HG02885 (cell line): Measurements from ENCODE around the gene PDE2A.
"Not testable (repeated sequence)": the region's sequence is repeated elsewhere in the genome, so short reads cannot be mapped to it uniquely, and the experiment has no call there.

Experiments
- ATAC-seq: cut with Tn5 transposase; IDR thresholded peaks from one replicate; pipeline ENCODE4 v1.9.1; 2021; ENCODE audit warnings: mild to moderate bottlenecking; ENCODE audit not compliant: unreplicated experiment, poor library complexity

Gene PDE2A

DNA sequence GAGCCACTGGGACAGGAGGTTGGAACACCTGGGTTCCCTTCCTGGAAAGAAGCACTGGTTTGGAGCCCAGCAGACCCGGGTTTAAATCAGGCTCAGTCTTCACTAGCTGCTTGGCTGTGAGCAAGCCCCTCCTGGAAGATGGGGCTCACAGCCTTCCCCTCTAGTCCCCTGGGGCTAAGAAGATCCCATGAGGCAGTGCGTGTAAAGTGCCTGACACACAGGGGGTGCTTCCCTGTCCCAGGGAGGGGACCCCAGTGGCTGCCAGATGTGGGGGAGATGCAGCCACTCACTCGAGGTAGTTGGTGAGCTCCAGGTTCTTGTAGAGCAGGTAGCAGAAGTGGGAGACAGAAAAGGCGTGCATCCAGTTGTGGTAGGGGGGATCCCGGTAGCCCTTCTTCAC, 93.2 kb downstream of the PDE2A start:
- ATAC-seq = no peak

DNA sequence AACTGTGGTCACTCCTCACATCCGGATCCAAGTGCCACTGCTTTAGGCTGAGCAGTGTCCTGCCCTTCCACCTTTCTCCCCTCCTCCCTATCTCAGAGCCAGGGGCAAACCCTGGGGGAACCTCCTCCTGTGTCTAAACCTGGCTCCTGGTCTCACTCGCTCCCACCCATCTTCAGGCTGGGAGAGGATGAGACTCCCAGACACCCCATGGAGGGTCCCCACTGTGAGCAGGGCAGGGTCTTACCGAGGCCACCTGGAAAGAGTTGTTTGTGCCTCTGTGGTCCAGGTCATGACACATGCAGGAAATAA, 93.6 kb downstream of the PDE2A start:
- no peak for ATAC-seq

DNA sequence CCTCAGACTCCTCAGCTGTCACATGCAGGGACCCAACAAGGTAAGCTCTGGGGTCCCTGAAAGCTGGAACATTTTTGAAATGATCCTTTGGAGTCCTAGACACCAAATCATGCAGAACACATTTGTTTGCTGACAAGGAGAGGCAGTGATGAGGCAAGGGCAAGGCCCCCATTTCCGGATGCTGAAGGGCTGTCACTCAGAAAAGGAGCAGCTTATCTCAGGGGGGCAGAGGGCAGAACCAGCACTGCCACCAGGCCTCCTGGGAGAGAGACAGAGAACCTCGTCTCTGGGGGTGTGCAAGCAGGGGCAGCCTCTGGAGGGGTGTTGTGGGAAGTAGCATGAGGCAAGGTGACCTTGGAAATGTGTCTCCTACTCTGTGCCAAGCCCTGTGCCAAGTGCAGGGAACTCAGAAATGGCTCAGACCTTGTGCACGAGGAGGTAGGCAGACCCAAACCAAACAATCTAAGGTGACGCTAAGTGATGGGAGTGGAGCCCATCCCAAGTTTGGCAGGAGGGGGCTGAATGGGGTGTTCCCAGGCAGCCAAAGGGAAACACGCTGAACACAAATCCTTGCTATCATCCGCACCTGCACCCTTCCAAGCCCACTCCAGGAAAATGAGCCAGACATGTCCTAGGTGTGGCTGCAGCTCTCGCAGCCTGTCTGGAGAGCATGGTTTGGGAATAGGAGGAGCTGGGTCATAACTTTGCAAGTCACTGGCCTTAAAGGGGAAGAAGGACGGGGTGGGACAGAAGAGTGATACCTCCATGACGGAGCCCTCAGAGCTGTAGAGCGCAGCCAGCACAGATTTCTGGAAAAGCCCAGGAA, 94.2 kb downstream of the PDE2A start:
- no peak for ATAC-seq

GRCh38 chr11:72578991-72579815, 95.0 kb downstream of the PDE2A start:
- ATAC-seq = no peak

GRCh38 chr11:72578566-72578965, 95.7 kb downstream of the PDE2A start:
- ATAC-seq = no peak

DNA sequence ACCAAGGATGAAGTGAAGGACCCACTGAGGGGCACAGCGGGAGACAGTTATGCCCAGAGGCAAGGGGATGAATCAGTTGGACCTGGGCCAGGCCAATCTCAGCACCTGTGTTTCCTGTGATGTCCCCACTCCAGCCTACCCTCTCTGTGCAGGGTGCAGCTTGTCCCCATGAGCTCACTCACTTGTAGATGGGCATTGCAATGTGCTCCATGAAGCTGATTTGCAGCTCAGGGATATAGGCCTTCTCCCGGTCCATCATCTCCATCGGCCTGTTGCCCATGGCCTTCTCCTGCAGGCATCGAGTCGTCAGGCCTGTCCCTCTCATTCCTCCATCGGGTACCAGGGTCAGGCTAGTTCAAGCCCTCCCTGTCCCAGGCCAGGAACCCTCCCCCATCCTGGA, 96.2 kb downstream of the PDE2A start:
- ATAC-seq = no peak

DNA sequence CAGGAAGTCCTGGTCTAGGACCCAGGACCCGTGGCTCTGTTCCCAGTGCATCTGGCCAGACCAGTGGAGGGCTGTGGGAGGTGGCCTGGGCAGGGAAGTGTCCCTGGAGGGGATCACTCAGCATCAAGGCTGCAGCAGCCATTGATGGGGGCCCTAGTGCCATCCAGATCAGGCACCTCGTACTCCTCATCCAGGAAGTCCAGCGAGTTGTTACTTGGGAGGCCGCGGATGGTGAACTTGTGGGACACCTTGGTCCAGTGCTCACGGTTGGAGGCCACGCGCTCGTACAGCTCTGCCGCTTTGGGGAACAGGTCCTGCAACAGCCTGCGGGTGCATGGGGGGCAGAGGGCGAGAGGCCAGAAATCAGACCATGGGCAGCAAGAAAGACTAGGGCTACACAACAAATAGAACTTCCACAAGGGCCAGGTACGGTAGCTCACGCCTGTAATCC, 96.9 kb downstream of the PDE2A start:
- ATAC-seq = no peak

DNA sequence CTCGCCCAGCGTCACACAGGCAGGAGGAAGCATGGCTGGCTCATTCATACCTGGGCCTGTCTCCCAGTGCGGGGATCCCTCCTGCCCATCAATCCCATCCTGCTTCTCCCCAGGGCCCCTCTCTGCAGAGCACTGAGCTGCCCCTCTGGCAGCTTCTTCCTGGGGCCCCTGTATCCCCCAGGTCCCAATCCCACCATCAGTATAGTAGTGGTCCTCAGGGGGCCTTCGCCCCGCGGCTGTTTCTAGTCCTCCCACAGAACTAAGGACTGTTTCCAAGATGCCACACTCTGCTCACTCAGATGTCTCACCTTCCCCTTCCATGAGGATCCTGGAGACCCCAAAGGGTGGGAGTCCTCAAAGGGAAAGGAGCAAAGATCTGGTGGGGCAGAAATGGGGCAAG, 97.6 kb downstream of the PDE2A start:
- ATAC-seq = no peak

DNA sequence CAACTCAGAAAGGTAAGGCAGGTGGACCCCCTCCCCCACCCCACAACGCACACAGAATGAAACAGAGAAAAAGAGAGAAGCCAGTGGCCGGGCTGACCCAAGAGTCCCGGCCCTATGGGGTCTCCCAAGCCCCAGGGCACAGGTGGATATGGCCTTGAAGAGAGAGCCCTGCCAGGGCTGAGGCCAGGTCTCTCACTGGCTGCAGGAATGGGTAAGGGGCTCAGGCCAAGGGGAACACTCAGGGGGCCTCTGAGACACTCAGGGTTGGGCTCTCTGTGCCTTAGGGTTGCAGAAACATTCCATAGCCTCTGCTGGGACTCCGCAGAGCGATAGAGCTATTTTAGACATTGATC, 98.0 kb downstream of the PDE2A start:
- no peak for ATAC-seq

- no peak for ATAC-seq
Measured at GRCh38 chr11:72575533-72576242, 98.5 kb downstream of the PDE2A start.

GRCh38 chr11:72574548-72575460, 99.4 kb downstream of the PDE2A start:
- no peak for ATAC-seq

DNA sequence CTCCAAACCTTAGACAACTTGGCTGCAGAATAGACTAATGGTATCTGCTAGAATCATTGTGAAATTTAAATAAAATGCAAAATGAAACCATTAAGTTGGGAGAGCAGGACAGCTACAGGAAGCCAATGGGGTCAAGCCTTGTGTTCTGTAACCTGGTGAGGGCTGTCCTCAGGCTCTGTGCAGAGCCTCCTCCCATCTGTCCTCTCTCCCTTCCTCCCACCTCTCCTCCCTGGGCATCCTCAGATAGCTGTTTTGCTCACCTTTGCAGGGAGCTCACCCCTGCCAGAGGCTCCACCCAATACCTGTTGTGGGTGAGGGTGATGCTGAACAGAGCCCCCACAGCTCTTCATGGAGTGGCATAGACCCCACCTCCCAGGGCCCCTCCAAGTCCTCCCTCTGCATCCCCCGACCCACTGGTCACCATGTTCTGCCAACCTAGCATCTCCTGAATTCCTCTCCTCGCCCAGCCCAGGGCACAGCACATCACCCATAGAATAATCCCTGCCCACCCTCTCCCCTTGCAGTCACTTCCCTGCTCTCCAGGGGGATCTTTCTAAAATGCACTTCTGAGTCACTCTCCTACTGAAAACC, 100.3 kb downstream of the PDE2A start:
- no peak for ATAC-seq

- no peak for ATAC-seq
Measured at GRCh38 chr11:72573072-72573854, 101.0 kb downstream of the PDE2A start.

DNA sequence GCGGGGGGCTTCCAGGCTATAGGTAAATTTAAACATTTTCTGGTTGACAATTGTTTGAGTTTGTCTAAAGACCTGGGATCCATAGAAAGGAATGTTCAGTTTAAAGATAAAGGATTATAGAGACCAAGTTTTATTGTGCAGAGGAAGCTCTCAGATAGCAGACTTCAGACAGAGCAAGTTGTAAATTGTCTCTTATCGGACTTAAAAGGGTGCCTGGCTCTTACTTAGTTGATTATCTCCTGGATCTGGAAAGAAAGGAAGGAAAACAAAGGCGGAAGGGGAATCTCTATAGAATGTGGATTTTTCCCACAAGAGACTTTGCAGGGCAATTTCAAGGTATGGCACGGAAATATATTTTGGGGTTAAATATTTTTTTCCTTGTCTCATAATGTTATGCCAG, 101.7 kb downstream of the PDE2A start:
- ATAC-seq = not testable (repeated sequence)

- ATAC-seq = no peak
Measured at GRCh38 chr11:72570893-72571661, 103.1 kb downstream of the PDE2A start.

DNA sequence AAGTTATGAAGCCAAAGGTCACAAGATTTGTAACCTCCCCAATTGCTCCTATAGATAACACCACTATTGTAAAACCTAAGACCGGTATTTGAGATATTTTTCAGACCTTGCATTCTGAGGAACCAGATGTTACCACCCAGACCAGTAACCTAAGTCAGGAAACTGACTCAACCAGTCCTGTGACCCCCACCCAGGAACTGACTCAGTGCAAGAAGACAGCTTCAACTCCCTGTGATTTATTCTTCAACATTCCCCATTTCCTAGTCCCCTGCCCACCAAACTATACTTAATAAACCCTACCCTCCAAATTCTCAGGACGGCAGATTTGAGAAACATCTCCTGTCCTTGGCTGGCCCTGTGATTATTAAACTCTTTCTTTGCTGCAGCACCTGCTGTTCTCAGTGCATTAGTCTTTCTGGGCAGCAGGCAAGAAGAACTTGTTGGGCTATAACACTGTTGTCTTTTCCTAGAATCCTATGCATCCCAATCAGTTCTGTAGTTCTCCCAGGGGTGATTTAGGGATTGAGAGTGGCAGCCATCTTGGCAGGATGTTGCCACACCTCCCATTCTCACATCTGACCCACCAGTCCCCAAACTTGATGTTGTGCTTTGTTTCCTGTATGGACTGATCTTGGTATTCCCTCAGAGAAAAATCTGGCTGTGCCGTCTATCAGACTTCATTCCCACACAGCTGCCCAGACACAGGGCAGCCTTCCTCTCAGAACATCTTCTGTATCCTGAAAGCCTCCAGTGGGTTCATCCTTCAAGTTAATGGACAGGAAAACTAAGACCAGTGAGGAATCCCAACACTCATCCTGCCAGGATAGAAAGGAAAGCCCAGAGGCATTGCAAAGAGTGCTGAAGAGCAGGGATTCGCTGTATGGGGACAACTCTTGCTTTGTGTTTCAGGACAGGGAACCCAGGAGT, 104.0 kb downstream of the PDE2A start:
- no peak for ATAC-seq

DNA sequence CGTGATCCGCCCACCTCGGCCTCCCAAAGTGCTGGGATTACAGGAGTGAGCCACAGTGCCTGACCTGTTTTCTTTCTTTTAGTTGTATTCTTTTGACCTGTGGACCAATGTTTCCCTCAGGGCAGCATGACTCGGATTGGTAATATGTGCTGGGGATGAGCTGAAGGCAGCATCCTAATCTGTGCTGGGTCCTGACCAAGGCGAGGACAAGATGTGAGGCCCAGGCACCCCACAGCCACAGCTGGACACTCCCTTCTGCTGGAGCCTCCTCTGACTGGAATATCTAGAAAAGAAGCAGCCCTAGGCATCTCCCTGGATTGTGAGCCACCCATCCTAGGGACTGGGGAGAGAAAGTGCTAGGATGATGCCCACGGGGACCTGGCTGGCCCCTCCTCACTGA, 105.4 kb downstream of the PDE2A start:
- no peak for ATAC-seq
